ENCODE data around the gene F2RL3.

Gene F2RL3

GRCh38 chr19:16888629-16889365 is at the start of gene F2RL3:
TSS of gene F2RL3 (plus strand) at chr19:16888999. CDS start at chr19:16889190, 191 bp downstream.
- no peak for DNase-seq (ENCODE audit: low read depth)

GRCh38 chr19:16841391-16841926 is 47.3 kb upstream of the F2RL3 start:
- no peak for DNase-seq (ENCODE audit: low read depth)

GRCh38 chr19:16846901-16847300 is 41.9 kb upstream of the F2RL3 start:
- no peak for DNase-seq (ENCODE audit: low read depth)

- no peak for DNase-seq (ENCODE audit: low read depth)
Observed at GRCh38 chr19:16847430-16847829, 41.4 kb upstream of the F2RL3 start.

GRCh38 chr19:16849168-16849567 is 39.6 kb upstream of the F2RL3 start:
- DNase-seq (ENCODE audit: low read depth): no peak

GRCh38 chr19:16850133-16850532 is 38.7 kb upstream of the F2RL3 start:
- no peak for DNase-seq (ENCODE audit: low read depth)

- no peak for DNase-seq (ENCODE audit: low read depth)
Observed at GRCh38 chr19:16851031-16851712, 37.6 kb upstream of the F2RL3 start.

GRCh38 chr19:16853066-16853465 is 35.7 kb upstream of the F2RL3 start:
- DNase-seq (ENCODE audit: low read depth): no peak

GRCh38 chr19:16856091-16856490 is 32.7 kb upstream of the F2RL3 start:
- no peak for DNase-seq (ENCODE audit: low read depth)

GRCh38 chr19:16859626-16860025 is 29.2 kb upstream of the F2RL3 start:
- no peak for DNase-seq (ENCODE audit: low read depth)

GRCh38 chr19:16860118-16860517 is 28.7 kb upstream of the F2RL3 start:
- no peak for DNase-seq (ENCODE audit: low read depth)

GRCh38 chr19:16861011-16861410 is 27.8 kb upstream of the F2RL3 start:
- DNase-seq (ENCODE audit: low read depth): no peak

- DNase-seq (ENCODE audit: low read depth): no peak
Observed at GRCh38 chr19:16861834-16862233, 27.0 kb upstream of the F2RL3 start.

- DNase-seq (ENCODE audit: low read depth): no peak
Observed at GRCh38 chr19:16862826-16863415, 25.9 kb upstream of the F2RL3 start.

GRCh38 chr19:16867211-16867610 is 21.6 kb upstream of the F2RL3 start:
- no peak for DNase-seq (ENCODE audit: low read depth)

GRCh38 chr19:16868423-16869130 is 20.2 kb upstream of the F2RL3 start:
- no peak for DNase-seq (ENCODE audit: low read depth)

- DNase-seq (ENCODE audit: low read depth): no peak
Observed at GRCh38 chr19:16869331-16869972, 19.3 kb upstream of the F2RL3 start.

GRCh38 chr19:16871871-16872270 is 16.9 kb upstream of the F2RL3 start:
- no peak for DNase-seq (ENCODE audit: low read depth)

- no peak for DNase-seq (ENCODE audit: low read depth)
Observed at GRCh38 chr19:16872728-16873127, 16.1 kb upstream of the F2RL3 start.

GRCh38 chr19:16873594-16873993 is 15.2 kb upstream of the F2RL3 start:
- no peak for DNase-seq (ENCODE audit: low read depth)

- no peak for DNase-seq (ENCODE audit: low read depth)
Observed at GRCh38 chr19:16874250-16874977, 14.4 kb upstream of the F2RL3 start.

Data from activated T-cell treated with anti-CD3 and anti-CD28 coated beads for 48 hours (primary cell).